ENCODE measurements around the gene CHAD. TPM values are rescaled to one million over a fixed set of nuclear protein-coding genes. Genes with fewer than 3 reads are reported as not detected.
"Not testable (repeated sequence)": the region's sequence is repeated elsewhere in the genome, so short reads cannot be mapped to it uniquely, and the experiment has no call there.

Gene CHAD
- total RNA-seq, 2 donors from 2014 or later, result not detected

DNA sequence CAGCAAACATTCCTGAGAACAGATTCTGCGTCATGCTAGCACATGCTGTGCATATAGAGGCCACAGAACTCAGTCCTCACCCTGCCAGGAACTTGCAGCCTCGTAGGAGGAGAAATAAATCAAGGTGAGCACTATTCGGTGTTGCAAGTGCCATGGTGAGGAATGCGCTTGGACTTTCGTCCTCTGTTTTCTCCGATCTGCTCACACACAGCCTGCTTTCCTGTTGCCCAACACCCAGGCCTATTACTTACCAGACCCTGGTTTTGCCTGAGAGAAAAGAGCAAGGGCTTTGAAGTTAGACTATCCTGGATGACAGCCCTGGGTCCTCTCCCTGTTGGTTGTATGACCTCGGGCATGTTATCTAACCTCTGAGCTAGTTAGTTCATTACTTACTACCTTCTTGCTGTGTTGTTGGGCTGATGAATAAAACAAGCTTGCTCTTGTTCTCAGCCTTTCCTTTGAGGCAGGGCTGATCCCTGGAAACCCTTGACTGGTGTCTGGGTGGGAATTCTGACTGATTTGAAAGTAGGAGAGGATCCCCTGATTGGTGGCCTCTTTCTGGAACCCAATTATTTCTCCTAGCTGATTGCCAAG, 39.8 kb downstream of the CHAD start:
- H3K4me3 ChIP-seq, result no peak overlapping the region
- DNase-seq (ENCODE audit: low spot score) (no peak), ATAC-seq (ENCODE audit: insufficient number of reproducible peaks, low FRiP score, low read depth) (no peak)
- H3K27me3 ChIP-seq (replicated peaks; ENCODE audit: insufficient read depth), result no peaks in the 10 kb centered on the region
- peaks cover 10 to 27% of the 10 kb centered on the region in 2 donors for H3K4me1 ChIP-seq (ENCODE audit: control insufficient read depth in 1 of 2, low read depth in 2 of 2)
- no peaks in the 10 kb centered on the region for H3K36me3 ChIP-seq
- no peaks in the 10 kb centered on the region for H3K9me3 ChIP-seq
- no peak overlapping the region for H3K27ac ChIP-seq
- TF ChIP-seq CTCF (IDR thresholded peaks at IDR 0.05), result no peak

DNA sequence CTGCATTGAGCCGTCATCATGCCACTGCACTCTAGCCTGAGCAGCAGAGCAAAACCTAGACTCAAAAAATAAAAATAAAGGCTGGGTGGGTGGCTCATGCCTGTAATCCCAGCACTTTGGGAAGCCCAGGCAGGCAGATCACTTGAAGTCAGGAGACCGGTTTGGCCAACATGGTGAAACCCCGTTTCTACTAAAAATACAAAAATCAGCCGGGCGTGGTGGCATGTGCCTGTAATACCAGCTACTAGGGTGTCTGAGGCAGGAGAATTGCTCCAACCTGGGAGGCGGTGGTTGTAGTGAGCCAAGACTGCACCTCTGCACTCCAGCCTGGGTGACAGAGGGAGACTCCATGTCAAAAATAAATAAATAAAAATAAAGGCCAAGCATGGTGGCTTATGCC, 40.6 kb downstream of the CHAD start:
- not testable (repeated sequence) for H3K36me3 ChIP-seq; DNase-seq (ENCODE audit: low spot score); H3K4me3 ChIP-seq; H3K27me3 ChIP-seq (replicated peaks; ENCODE audit: insufficient read depth); H3K27ac ChIP-seq; H3K9me3 ChIP-seq; ATAC-seq (ENCODE audit: insufficient number of reproducible peaks, low FRiP score, low read depth)
- H3K4me1 ChIP-seq (ENCODE audit: control insufficient read depth in 1 of 2, low read depth in 2 of 2), result peaks cover 10 to 27% of the 10 kb centered on the region in 2 donors

- H3K4me3 ChIP-seq, result peak overlapping the region; percentile 88
- peak overlapping the region; percentile 48 to 69 for H3K27ac ChIP-seq
- DNase-seq (ENCODE audit: low spot score), result no peak
- no peak for ATAC-seq (ENCODE audit: insufficient number of reproducible peaks, low FRiP score, low read depth)
- no peaks in the 10 kb centered on the region for H3K36me3 ChIP-seq
- no peaks in the 10 kb centered on the region for H3K27me3 ChIP-seq (replicated peaks; ENCODE audit: insufficient read depth)
- H3K4me1 ChIP-seq (ENCODE audit: control insufficient read depth in 1 of 2, low read depth in 2 of 2), result peaks cover 10 to 27% of the 10 kb centered on the region in 2 donors
- H3K9me3 ChIP-seq, result no peaks in the 10 kb centered on the region
- TF ChIP-seq CTCF (IDR thresholded peaks at IDR 0.05), result peak; percentile 9
Observed at GRCh38 chr17:50426814-50427787, 41.6 kb downstream of the CHAD start.

DNA sequence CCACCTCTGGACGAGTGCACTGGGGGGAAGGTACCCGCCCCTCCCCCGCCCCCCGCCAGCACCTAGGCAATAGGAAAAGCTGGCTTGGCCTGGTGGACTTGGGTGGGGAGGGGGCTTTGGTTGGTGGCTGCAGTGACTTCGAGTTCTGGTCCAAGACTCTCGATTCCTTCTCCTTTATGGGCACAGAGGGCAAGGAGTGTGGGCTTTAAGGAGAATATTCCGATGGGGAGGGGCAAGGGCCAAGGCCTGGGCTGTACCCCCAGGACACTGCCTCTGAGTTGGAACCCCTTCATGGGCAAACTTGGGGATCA, 42.3 kb downstream of the CHAD start:
- Histone ChIP-seq H3K36me3 (no peaks in the 10 kb centered on the region), H3K27ac (peak overlapping the region; percentile 48 to 69), H3K27me3 (replicated peaks; ENCODE audit: insufficient read depth) (no peaks in the 10 kb centered on the region), H3K4me1 (ENCODE audit: control insufficient read depth in 1 of 2, low read depth in 2 of 2) (peaks cover 10 to 32% of the 10 kb centered on the region in 2 donors), H3K4me3 (peak overlapping the region; percentile 88), H3K9me3 (no peaks in the 10 kb centered on the region)
- DNase-seq (ENCODE audit: low spot score), result no peak
- no peak for TF ChIP-seq CTCF (IDR thresholded peaks at IDR 0.05)
- no peak for ATAC-seq (ENCODE audit: insufficient number of reproducible peaks, low FRiP score, low read depth)

GRCh38 chr17:50425682-50426471, 42.8 kb downstream of the CHAD start, which contains the start of gene ACSF2:
ACSF2 (plus strand) TSS chr17:50426218; CDS start chr17:50426262, 44 bp downstream.
- TF ChIP-seq CTCF (IDR thresholded peaks at IDR 0.05), result no peak
- no peaks in the 10 kb centered on the region for H3K27me3 ChIP-seq (replicated peaks; ENCODE audit: insufficient read depth)
- no peak for DNase-seq (ENCODE audit: low spot score)

More at GRCh38 chr17:50425682-50426471, 42.8 kb downstream of the CHAD start, which contains the start of gene ACSF2:
- Histone ChIP-seq H3K27ac (peak within 1 kb of the TSS; percentile 48 to 69), H3K4me3 (peak within 1 kb of the TSS; percentile 88), H3K4me1 (ENCODE audit: control insufficient read depth in 1 of 2, low read depth in 2 of 2) (peaks cover 15 to 38% of the 10 kb centered on the region in 2 donors), H3K36me3 (no peaks in the 10 kb centered on the region), H3K9me3 (no peaks in the 10 kb centered on the region)
- peak; percentile 44 for ATAC-seq (ENCODE audit: insufficient number of reproducible peaks, low FRiP score, low read depth)

All from thoracic aorta (tissue), 2 donors.